Loucy (cell line): ENCODE results near the gene MAML2.

Experiments used
- H2AFZ ChIP-seq: fragments of 200-600 bp; sonication (generic); 2 replicates; pipeline ENCODE4 v1.6.0; 2016; ENCODE audit warnings: antibody characterized with exemption, mild to moderate bottlenecking, low read length, moderate library complexity
- H3F3A ChIP-seq: fragments of 200-600 bp; 2 replicates; pipeline ENCODE4 v1.6.0; 2016; ENCODE audit warnings: antibody characterized with exemption, low read depth, mild to moderate bottlenecking
- H3K27me3 ChIP-seq: fragments of 200-600 bp; sonication (generic); 2 replicates; pipeline ENCODE4 v1.6.1; 2014; ENCODE audit warnings: low read length, mild to moderate bottlenecking; ENCODE audit not compliant: insufficient read depth, poor library complexity, severe bottlenecking
- H3K36me3 ChIP-seq: fragments of 200-600 bp; sonication (generic); 2 replicates; pipeline ENCODE4 v1.6.1; 2016; ENCODE audit warnings: low read length; ENCODE audit not compliant: insufficient read depth
- H3K4me1 ChIP-seq: fragments of 200-600 bp; sonication (generic); 2 replicates; pipeline ENCODE4 v1.5.1; 2014; ENCODE audit warnings: low read length, mild to moderate bottlenecking; ENCODE audit not compliant: insufficient read depth, poor library complexity, severe bottlenecking
- H3K4me2 ChIP-seq: fragments of 200-600 bp; sonication (generic); 2 replicates; pipeline ENCODE4 v1.6.0; 2014; ENCODE audit warnings: antibody characterized with exemption, low read length, low read depth, mild to moderate bottlenecking; ENCODE audit not compliant: poor library complexity, severe bottlenecking
- H3K4me3 ChIP-seq: fragments of 200-600 bp; sonication (generic); 2 replicates; pipeline ENCODE4 v1.5.1; 2014; ENCODE audit warnings: low read length, mild to moderate bottlenecking, mixed read lengths; ENCODE audit not compliant: poor library complexity, severe bottlenecking
- H3K79me2 ChIP-seq: fragments of 200-600 bp; sonication (generic); 2 replicates; pipeline ENCODE4 v1.6.1; 2014; ENCODE audit warnings: low read length; ENCODE audit not compliant: insufficient read depth
- H3K9ac ChIP-seq: fragments of 200-600 bp; sonication (generic); 2 replicates; pipeline ENCODE4 v1.6.0; 2014; ENCODE audit warnings: mild to moderate bottlenecking, low read depth, low read length, moderate library complexity; ENCODE audit not compliant: poor library complexity, severe bottlenecking
- H3K9me2 ChIP-seq: fragments of 200-600 bp; sonication (generic); replicated peaks from 2 replicates; pipeline ENCODE4 v1.6.1; 2016; ENCODE audit warnings: low read depth, low read length, mixed read lengths
- H3K9me3 ChIP-seq: fragments of 200-600 bp; sonication (generic); 2 replicates; pipeline ENCODE4 v1.6.1; 2014; ENCODE audit warnings: mild to moderate bottlenecking, antibody characterized with exemption, low read length, low read depth; ENCODE audit not compliant: insufficient read depth
- H4K20me1 ChIP-seq: fragments of 200-600 bp; sonication (generic); 2 replicates; pipeline ENCODE4 v1.6.0; 2014; ENCODE audit warnings: antibody characterized with exemption, low read length, mild to moderate bottlenecking; ENCODE audit not compliant: insufficient read depth, poor library complexity, severe bottlenecking
- EZH2phosphoT487 ChIP-seq: fragments of 200-600 bp; IDR thresholded peaks from 2 replicates; pipeline ENCODE4 v1.6.1; 2018; ENCODE audit warnings: antibody characterized with exemption, mild to moderate bottlenecking, moderate library complexity, borderline replicate concordance
- TF ChIP-seq, protein P1 (sequence below): fragments of 200-600 bp; sonication (generic); conservative IDR thresholded peaks from 2 replicates; pipeline ENCODE4 v1.5.1; 2014; ENCODE audit warnings: mild to moderate bottlenecking, antibody characterized with exemption, low read length

The MAML2 gene

DNA sequence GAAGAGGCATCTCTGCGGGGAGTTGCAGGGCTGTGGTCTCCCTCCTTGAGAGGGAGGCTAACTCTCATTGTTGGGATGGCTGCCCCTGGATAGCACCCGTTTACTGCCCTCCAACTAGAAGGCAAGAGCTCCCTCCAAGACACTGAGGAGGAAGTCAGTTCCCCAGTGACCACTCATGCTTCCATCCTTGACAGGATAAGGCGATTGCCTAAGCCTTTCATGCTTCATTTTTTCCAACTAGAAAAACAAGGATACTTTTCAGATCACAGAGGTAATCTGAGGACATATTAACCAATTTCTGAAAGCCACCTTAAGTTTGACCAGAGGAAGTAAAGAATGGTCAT is 186.6 kb downstream of the MAML2 start:
- Histone ChIP-seq H4K20me1 (no peaks in the 10 kb centered on the region), H3F3A (no peaks in the 10 kb centered on the region), H3K4me3 (no peak overlapping the region), H3K79me2 (no peaks in the 10 kb centered on the region), H3K9me2 (no peaks in the 10 kb centered on the region), H3K4me2 (peak overlapping the region; percentile 6), H3K36me3 (no peaks in the 10 kb centered on the region), H3K9ac (no peak overlapping the region), H3K27me3 (no peaks in the 10 kb centered on the region), H3K4me1 (peaks cover 19% of the 10 kb centered on the region), H2AFZ (0 out of 2 replicates have a peak overlapping the region, but pooled peaks have one; percentile 29), H3K9me3 (no peaks in the 10 kb centered on the region)
- TF ChIP-seq, protein P1, sequence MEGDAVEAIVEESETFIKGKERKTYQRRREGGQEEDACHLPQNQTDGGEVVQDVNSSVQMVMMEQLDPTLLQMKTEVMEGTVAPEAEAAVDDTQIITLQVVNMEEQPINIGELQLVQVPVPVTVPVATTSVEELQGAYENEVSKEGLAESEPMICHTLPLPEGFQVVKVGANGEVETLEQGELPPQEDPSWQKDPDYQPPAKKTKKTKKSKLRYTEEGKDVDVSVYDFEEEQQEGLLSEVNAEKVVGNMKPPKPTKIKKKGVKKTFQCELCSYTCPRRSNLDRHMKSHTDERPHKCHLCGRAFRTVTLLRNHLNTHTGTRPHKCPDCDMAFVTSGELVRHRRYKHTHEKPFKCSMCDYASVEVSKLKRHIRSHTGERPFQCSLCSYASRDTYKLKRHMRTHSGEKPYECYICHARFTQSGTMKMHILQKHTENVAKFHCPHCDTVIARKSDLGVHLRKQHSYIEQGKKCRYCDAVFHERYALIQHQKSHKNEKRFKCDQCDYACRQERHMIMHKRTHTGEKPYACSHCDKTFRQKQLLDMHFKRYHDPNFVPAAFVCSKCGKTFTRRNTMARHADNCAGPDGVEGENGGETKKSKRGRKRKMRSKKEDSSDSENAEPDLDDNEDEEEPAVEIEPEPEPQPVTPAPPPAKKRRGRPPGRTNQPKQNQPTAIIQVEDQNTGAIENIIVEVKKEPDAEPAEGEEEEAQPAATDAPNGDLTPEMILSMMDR = no peak
- TF ChIP-seq EZH2phosphoT487 = no peak

DNA sequence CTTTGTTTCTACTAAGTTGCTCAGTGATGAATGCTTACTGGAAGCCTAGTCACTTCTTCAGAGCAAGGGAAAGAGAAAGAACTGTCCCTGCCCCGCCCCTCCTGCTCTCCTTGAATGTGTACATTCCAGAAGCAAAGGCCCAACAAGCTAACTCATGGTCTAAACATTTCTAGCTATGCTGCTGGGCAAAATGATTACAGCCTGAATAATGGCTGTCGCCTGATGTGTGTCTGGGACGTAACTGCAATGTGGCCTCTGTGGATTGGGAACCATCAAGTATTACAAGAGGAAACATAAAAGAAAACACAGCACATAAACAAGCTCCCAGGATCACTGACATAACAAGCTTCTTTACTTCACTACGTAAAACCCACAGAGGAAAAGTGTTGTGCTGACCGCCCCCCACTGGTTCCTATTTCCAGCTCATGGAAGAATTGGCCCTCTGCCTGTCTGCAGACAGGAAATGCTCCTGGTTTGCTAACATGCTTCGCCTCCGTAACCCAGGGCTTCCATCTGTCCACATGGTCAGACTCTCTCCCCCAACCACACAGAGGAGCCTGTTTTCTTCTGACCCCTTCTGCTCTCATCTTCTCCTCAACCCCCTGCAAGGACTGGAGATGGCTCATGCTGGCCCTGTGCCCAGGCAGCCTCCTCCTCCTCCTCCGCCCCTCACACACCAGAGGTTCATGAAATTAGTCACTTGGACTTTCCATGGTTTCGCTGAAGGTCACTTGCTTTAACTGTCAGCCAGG is 187.2 kb downstream of the MAML2 start:
- H3K4me3 ChIP-seq = no peak overlapping the region
- H3K4me2 ChIP-seq = no peak overlapping the region
- H3K9ac ChIP-seq = no peak overlapping the region
- H4K20me1 ChIP-seq = no peaks in the 10 kb centered on the region
- H3K36me3 ChIP-seq = no peaks in the 10 kb centered on the region
- H3K9me2 ChIP-seq = no peaks in the 10 kb centered on the region
- peaks cover 19% of the 10 kb centered on the region for H3K4me1 ChIP-seq
- H3K79me2 ChIP-seq = no peaks in the 10 kb centered on the region
- no peaks in the 10 kb centered on the region for H3K27me3 ChIP-seq
- H3K9me3 ChIP-seq = no peaks in the 10 kb centered on the region
- TF ChIP-seq, protein P1 = peak; percentile 21; the same call in 1 of the 2 replicates
- TF ChIP-seq EZH2phosphoT487 = no peak
- H3F3A ChIP-seq = no peaks in the 10 kb centered on the region
- H2AFZ ChIP-seq = peak overlapping the region; percentile 29; the same call in 1 of the 2 replicates

DNA sequence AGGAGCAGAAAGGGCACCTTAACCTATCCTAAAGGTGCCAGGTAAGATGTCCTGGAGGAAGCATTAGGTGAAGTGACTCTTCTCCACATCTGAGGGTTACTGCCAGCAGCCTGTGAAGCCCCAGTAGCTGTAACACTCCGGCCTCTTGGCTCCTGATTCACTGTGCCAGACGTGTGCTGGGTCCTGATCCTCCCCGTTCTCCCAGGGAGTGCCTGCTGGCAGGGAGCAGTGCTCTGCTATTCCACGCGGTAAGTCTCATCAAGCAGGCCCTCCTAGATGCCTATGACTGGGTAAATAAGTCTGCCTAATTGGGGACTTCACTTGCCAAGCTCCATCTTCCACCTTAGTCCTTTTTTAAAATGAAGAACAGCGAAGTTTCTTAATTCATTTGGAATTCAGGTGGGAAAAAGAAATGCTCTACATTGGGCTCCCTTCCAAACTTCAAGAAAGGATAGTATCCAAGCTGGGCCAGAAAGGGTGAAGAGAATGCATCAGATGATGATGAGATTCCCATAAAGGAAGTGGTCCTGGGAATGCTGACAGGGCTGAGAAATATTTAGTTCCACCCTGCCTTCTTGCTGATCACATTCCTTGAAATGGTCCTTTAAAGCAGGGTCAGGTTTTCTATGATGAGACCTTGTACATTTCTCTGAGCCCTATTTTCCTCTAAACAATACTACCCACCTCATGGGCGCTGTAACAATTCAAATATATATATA is 188.0 kb downstream of the MAML2 start:
- Histone ChIP-seq H3K9me2 (no peaks in the 10 kb centered on the region), H3K9me3 (no peaks in the 10 kb centered on the region), H4K20me1 (no peaks in the 10 kb centered on the region), H2AFZ (no peak overlapping the region), H3K9ac (no peak overlapping the region), H3K4me3 (no peak overlapping the region), H3K79me2 (no peaks in the 10 kb centered on the region), H3K4me1 (peaks cover 19% of the 10 kb centered on the region), H3K27me3 (no peaks in the 10 kb centered on the region), H3K4me2 (no peak overlapping the region), H3F3A (no peaks in the 10 kb centered on the region), H3K36me3 (no peaks in the 10 kb centered on the region)
- no peak for TF ChIP-seq EZH2phosphoT487
- TF ChIP-seq, protein P1 = no peak
